ENCODE results near the gene TRAPPC2.

GRCh38 chrX:13689741-13690211 lies 44.6 kb downstream of the TRAPPC2 start:
- TF ChIP-seq PRDM15 (CRISPR knock-in tag; IDR thresholded peaks at IDR 0.05) (no peak), ATF2 (CRISPR knock-in tag; IDR thresholded peaks at IDR 0.05; ENCODE audit: borderline replicate concordance, low read depth) (no peak)

Data from WTC11 (cell line).